Cardiac septum (tissue), 1 donor: ENCODE results near the gene GNL3. TPM values are rescaled to one million over a fixed set of nuclear protein-coding genes. Genes with fewer than 3 reads are reported as not detected.

Source experiments
- total RNA-seq: library from RNA; stranded (reverse); fragmentation: NEBNext Ultra II Directional; extraction: Animal tissue kit (Norgen Biotek cat#: 25700); gene quantifications from one replicate; pipeline ENCODE4 v1.2.1, GENCODE V29; 2021
- donor health status: DM: no; HTN: no; CAD: no.

GNL3 gene
- total RNA-seq, 1 donor from 2014 or later, result 29.1 TPM

Other genes with a start within 250 kb of the GNL3 start
- 15.3 TPM for gene SEMA3G, start 240.9 kb upstream of the GNL3 start, total RNA-seq
- gene TNNC1, start 232.0 kb upstream of the GNL3 start, total RNA-seq, result 8,054 TPM
- 59.1 TPM for gene NISCH, start 230.4 kb upstream of the GNL3 start, total RNA-seq
- gene STAB1, start 190.7 kb upstream of the GNL3 start, total RNA-seq, result 52.2 TPM
- 58.2 TPM for gene NT5DC2, start 152.2 kb upstream of the GNL3 start, total RNA-seq
- gene UQCC5, start 149.4 kb upstream of the GNL3 start, total RNA-seq, result 52.9 TPM
- gene PBRM1, start 119 bp upstream of the GNL3 start, total RNA-seq, result 50.2 TPM
- 29.1 TPM for gene GLT8D1, start 19.8 kb downstream of the GNL3 start, total RNA-seq
- gene SPCS1, start 20.1 kb downstream of the GNL3 start, total RNA-seq, result 79.4 TPM
- 17.1 TPM for gene NEK4, start 84.9 kb downstream of the GNL3 start, total RNA-seq
- 0.35 TPM for gene ITIH1, start 91.6 kb downstream of the GNL3 start, total RNA-seq
- gene ITIH3, start 108.8 kb downstream of the GNL3 start, total RNA-seq, result 0.78 TPM
- gene ITIH4, start 144.6 kb downstream of the GNL3 start, total RNA-seq, result 3.2 TPM
- gene MUSTN1, start 149.0 kb downstream of the GNL3 start, total RNA-seq, result 15.9 TPM
- 11.2 TPM for gene STIMATE, start 211.5 kb downstream of the GNL3 start, total RNA-seq